ENCODE data around the gene TMTC2. TPM values are rescaled to one million over a fixed set of nuclear protein-coding genes. Genes with fewer than 3 reads are reported as not detected.

TMTC2 gene
- total RNA-seq, 1 donor from 2014 or later: 7.6 TPM

GRCh38 chr12:82721726-82722125 is 35.0 kb downstream of the TMTC2 start:
- DNase-seq (ENCODE audit: low read depth): no peak
- TF ChIP-seq CTCF (IDR thresholded peaks at IDR 0.05; ENCODE audit: insufficient read depth, low read length, poor library complexity, severe bottlenecking): no peak
- no peaks in the 10 kb centered on the region for H3K36me3 ChIP-seq (ENCODE audit: control insufficient read depth, insufficient read depth, low read length)
- no peak overlapping the region for H3K4me3 ChIP-seq (ENCODE audit: low read depth, low read length)
- no peaks in the 10 kb centered on the region for H3K27me3 ChIP-seq (ENCODE audit: control insufficient read depth, insufficient read depth, low read length)

GRCh38 chr12:82723093-82723492 is 36.4 kb downstream of the TMTC2 start:
- DNase-seq (ENCODE audit: low read depth): no peak
- Histone ChIP-seq H3K4me3 (ENCODE audit: low read depth, low read length) (no peak overlapping the region), H3K36me3 (ENCODE audit: control insufficient read depth, insufficient read depth, low read length) (no peaks in the 10 kb centered on the region), H3K27me3 (ENCODE audit: control insufficient read depth, insufficient read depth, low read length) (no peaks in the 10 kb centered on the region)
- no peak for TF ChIP-seq CTCF (IDR thresholded peaks at IDR 0.05; ENCODE audit: insufficient read depth, low read length, poor library complexity, severe bottlenecking)

GRCh38 chr12:82723891-82724290 is 37.2 kb downstream of the TMTC2 start:
- no peak for TF ChIP-seq CTCF (IDR thresholded peaks at IDR 0.05; ENCODE audit: insufficient read depth, low read length, poor library complexity, severe bottlenecking)
- DNase-seq (ENCODE audit: low read depth): no peak
- no peaks in the 10 kb centered on the region for H3K27me3 ChIP-seq (ENCODE audit: control insufficient read depth, insufficient read depth, low read length)
- no peak overlapping the region for H3K4me3 ChIP-seq (ENCODE audit: low read depth, low read length)
- H3K36me3 ChIP-seq (ENCODE audit: control insufficient read depth, insufficient read depth, low read length): no peaks in the 10 kb centered on the region

GRCh38 chr12:82725741-82726140 is 39.0 kb downstream of the TMTC2 start:
- no peak for TF ChIP-seq CTCF (IDR thresholded peaks at IDR 0.05; ENCODE audit: insufficient read depth, low read length, poor library complexity, severe bottlenecking)
- Histone ChIP-seq H3K27me3 (ENCODE audit: control insufficient read depth, insufficient read depth, low read length) (no peaks in the 10 kb centered on the region), H3K36me3 (ENCODE audit: control insufficient read depth, insufficient read depth, low read length) (no peaks in the 10 kb centered on the region), H3K4me3 (ENCODE audit: low read depth, low read length) (no peak overlapping the region)
- DNase-seq (ENCODE audit: low read depth): no peak

GRCh38 chr12:82727886-82728285 is 41.2 kb downstream of the TMTC2 start:
- DNase-seq (ENCODE audit: low read depth): no peak
- TF ChIP-seq CTCF (IDR thresholded peaks at IDR 0.05; ENCODE audit: insufficient read depth, low read length, poor library complexity, severe bottlenecking): no peak

GRCh38 chr12:82728710-82729109 is 42.0 kb downstream of the TMTC2 start:
- H3K4me3 ChIP-seq (ENCODE audit: low read depth, low read length): no peak overlapping the region
- TF ChIP-seq CTCF (IDR thresholded peaks at IDR 0.05; ENCODE audit: insufficient read depth, low read length, poor library complexity, severe bottlenecking): no peak
- H3K36me3 ChIP-seq (ENCODE audit: control insufficient read depth, insufficient read depth, low read length): no peaks in the 10 kb centered on the region
- no peak for DNase-seq (ENCODE audit: low read depth)
- no peaks in the 10 kb centered on the region for H3K27me3 ChIP-seq (ENCODE audit: control insufficient read depth, insufficient read depth, low read length)

More at GRCh38 chr12:82727886-82728285, 41.2 kb downstream of the TMTC2 start:
- H3K27me3 ChIP-seq (ENCODE audit: control insufficient read depth, insufficient read depth, low read length): no peaks in the 10 kb centered on the region
- no peaks in the 10 kb centered on the region for H3K36me3 ChIP-seq (ENCODE audit: control insufficient read depth, insufficient read depth, low read length)
- no peak overlapping the region for H3K4me3 ChIP-seq (ENCODE audit: low read depth, low read length)

Data from kidney epithelial cell (primary cell).